ENCODE data around the gene RIMS4.

Gene RIMS4

GRCh38 chr20:44739942-44740341 lies 70.4 kb downstream of the RIMS4 start:
- no peak for DNase-seq (ENCODE audit: low read depth)

- DNase-seq (ENCODE audit: low read depth), result no peak
Observed at GRCh38 chr20:44738813-44739477, 71.4 kb downstream of the RIMS4 start.

- DNase-seq (ENCODE audit: low read depth), result no peak
Observed at GRCh38 chr20:44737116-44737515, 73.2 kb downstream of the RIMS4 start.

GRCh38 chr20:44736170-44737021 lies 74.0 kb downstream of the RIMS4 start:
- no peak for DNase-seq (ENCODE audit: low read depth)

- DNase-seq (ENCODE audit: low read depth), result no peak
Observed at GRCh38 chr20:44735816-44736169, 74.6 kb downstream of the RIMS4 start.

GRCh38 chr20:44734938-44735337 lies 75.4 kb downstream of the RIMS4 start:
- DNase-seq (ENCODE audit: low read depth), result no peak

- DNase-seq (ENCODE audit: low read depth), result peak; percentile 40
Observed at GRCh38 chr20:44733341-44734069, 76.8 kb downstream of the RIMS4 start.

GRCh38 chr20:44732327-44732726 lies 78.0 kb downstream of the RIMS4 start:
- no peak for DNase-seq (ENCODE audit: low read depth)

- no peak for DNase-seq (ENCODE audit: low read depth)
Observed at GRCh38 chr20:44731657-44732056, 78.7 kb downstream of the RIMS4 start.

- no peak for DNase-seq (ENCODE audit: low read depth)
Observed at GRCh38 chr20:44730441-44730840, 79.9 kb downstream of the RIMS4 start.

- DNase-seq (ENCODE audit: low read depth), result no peak
Observed at GRCh38 chr20:44728801-44729443, 81.4 kb downstream of the RIMS4 start.

GRCh38 chr20:44727651-44728050 lies 82.7 kb downstream of the RIMS4 start:
- DNase-seq (ENCODE audit: low read depth), result no peak

- no peak for DNase-seq (ENCODE audit: low read depth)
Observed at GRCh38 chr20:44727039-44727438, 83.3 kb downstream of the RIMS4 start.

GRCh38 chr20:44725837-44726236 lies 84.5 kb downstream of the RIMS4 start:
- no peak for DNase-seq (ENCODE audit: low read depth)

GRCh38 chr20:44724423-44725091 lies 85.8 kb downstream of the RIMS4 start:
- no peak for DNase-seq (ENCODE audit: low read depth)

GRCh38 chr20:44723798-44724362 lies 86.5 kb downstream of the RIMS4 start:
- no peak for DNase-seq (ENCODE audit: low read depth)

GRCh38 chr20:44723391-44723790 lies 87.0 kb downstream of the RIMS4 start:
- no peak for DNase-seq (ENCODE audit: low read depth)

GRCh38 chr20:44722990-44723389 lies 87.4 kb downstream of the RIMS4 start:
- DNase-seq (ENCODE audit: low read depth), result no peak

- DNase-seq (ENCODE audit: low read depth), result no peak
Observed at GRCh38 chr20:44721785-44722054, 88.6 kb downstream of the RIMS4 start.

- DNase-seq (ENCODE audit: low read depth), result no peak
Observed at GRCh38 chr20:44720997-44721784, 89.2 kb downstream of the RIMS4 start.

- no peak for DNase-seq (ENCODE audit: low read depth)
Observed at GRCh38 chr20:44720621-44720996, 89.7 kb downstream of the RIMS4 start.
